DOHH2 (cell line): Measurements from ENCODE around the gene RNF39.

ENCODE experiments used
- H3F3A ChIP-seq: fragments of 200-600 bp; sonication (generic), shearing (Covaris generic); 2 replicates; pipeline ENCODE4 v1.6.0; 2016; ENCODE audit warnings: antibody characterized with exemption, mild to moderate bottlenecking; ENCODE audit not compliant: control insufficient read depth, insufficient read depth
- H3K27ac ChIP-seq: fragments of 200-600 bp; sonication (generic); 2 replicates; pipeline ENCODE4 v1.5.1; 2014; ENCODE audit warnings: low read depth, mild to moderate bottlenecking, low read length, moderate library complexity
- H3K27me3 ChIP-seq: fragments of 200-600 bp; sonication (generic); 2 replicates; pipeline ENCODE4 v1.6.1; 2014; ENCODE audit warnings: mild to moderate bottlenecking, low read length, mixed read lengths; ENCODE audit not compliant: control insufficient read depth
- H3K36me3 ChIP-seq: fragments of 200-600 bp; sonication (generic); 2 replicates; pipeline ENCODE4 v1.6.1; 2014; ENCODE audit warnings: mild to moderate bottlenecking, low read length, moderate library complexity, mixed read lengths; ENCODE audit not compliant: control insufficient read depth
- H3K4me1 ChIP-seq: fragments of 200-600 bp; sonication (generic); 2 replicates; pipeline ENCODE4 v1.6.1; 2014; ENCODE audit warnings: mild to moderate bottlenecking, low read length, mixed read lengths; ENCODE audit not compliant: control insufficient read depth
- H3K4me2 ChIP-seq: fragments of 200-600 bp; sonication (generic); 2 replicates; pipeline ENCODE4 v1.6.0; 2014; ENCODE audit warnings: mild to moderate bottlenecking, low read length, moderate library complexity
- H3K4me3 ChIP-seq: fragments of 200-600 bp; sonication (generic); 2 replicates; pipeline ENCODE4 v1.5.1; 2014; ENCODE audit warnings: mild to moderate bottlenecking, low read length, mixed read lengths
- H3K79me2 ChIP-seq: fragments of 200-600 bp; sonication (generic); 2 replicates; pipeline ENCODE4 v1.6.1; 2014; ENCODE audit warnings: mild to moderate bottlenecking, low read length, mixed read lengths; ENCODE audit not compliant: control insufficient read depth
- H3K9me2 ChIP-seq: fragments of 200-600 bp; sonication (generic); replicated peaks from 2 replicates; pipeline ENCODE4 v1.6.1; 2014; ENCODE audit warnings: mild to moderate bottlenecking, low read length, mixed read lengths; ENCODE audit not compliant: control insufficient read depth
- H3K9me3 ChIP-seq: fragments of 200-600 bp; sonication (generic); 2 replicates; pipeline ENCODE4 v1.6.1; 2014; ENCODE audit warnings: antibody characterized with exemption, low read length, mixed read lengths; ENCODE audit not compliant: control insufficient read depth, insufficient read depth
- H4K20me1 ChIP-seq: fragments of 200-600 bp; sonication (generic); 2 replicates; pipeline ENCODE4 v1.6.0; 2014; ENCODE audit warnings: low read depth, mild to moderate bottlenecking, antibody characterized with exemption, low read length, moderate library complexity; ENCODE audit not compliant: control insufficient read depth, insufficient read depth
- CTCF ChIP-seq: fragments of 200-600 bp; sonication (generic); IDR thresholded peaks from one replicate; pipeline ENCODE4 v1.5.1; 2014; ENCODE audit warnings: antibody characterized with exemption, mild to moderate bottlenecking, low read depth, low read length; ENCODE audit not compliant: poor library complexity, severe bottlenecking
- EZH2phosphoT487 ChIP-seq: fragments of 200-600 bp; sonication (generic); IDR thresholded peaks from 2 replicates; pipeline ENCODE4 v1.6.1; 2017; ENCODE audit warnings: borderline replicate concordance, mild to moderate bottlenecking, antibody characterized with exemption, low read length, moderate library complexity, mixed read lengths

Gene RNF39

DNA sequence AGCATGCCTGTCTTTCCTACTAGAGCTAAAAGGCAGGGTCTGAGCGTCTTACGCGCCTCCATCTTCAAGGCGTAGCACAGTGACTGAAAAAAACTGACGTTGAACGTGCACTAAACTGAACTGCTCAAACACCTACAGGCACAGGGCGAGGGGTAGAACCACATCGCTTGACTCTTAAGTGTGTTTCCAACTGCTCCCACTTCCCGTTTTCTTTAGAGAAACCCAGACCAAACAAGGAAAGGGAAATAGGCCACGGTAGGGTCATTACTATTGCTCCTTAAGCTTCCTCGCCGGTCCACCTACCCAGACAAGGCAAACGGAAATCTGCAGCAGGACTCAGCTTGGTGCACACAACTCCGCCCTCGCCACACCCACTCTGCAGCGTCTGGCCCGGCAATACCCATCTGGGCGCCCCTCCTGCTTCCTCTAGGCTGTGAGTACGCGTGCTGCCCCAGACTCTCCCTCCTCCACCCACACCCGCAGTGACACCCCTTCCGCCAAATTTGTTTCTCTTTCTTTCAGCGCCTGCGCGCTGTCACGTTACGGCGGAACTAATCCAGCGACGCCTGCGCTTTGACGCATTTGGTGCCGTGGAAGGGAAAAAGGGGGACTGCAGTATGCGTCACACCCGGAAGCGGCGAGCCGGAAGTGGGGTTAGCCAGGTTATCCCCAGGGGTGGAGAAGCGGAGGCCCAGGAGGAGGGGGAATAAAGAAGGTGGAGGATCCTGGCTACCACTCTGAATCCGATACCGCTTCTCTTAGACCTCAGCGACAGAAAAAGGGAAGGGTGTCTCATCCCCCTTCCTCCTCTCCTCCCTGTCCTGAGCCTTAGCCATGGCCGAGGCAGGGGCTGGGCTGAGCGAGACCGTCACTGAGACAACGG, 8.8 kb downstream of the RNF39 start, which contains the start of gene PPP1R11:
Gene PPP1R11, plus strand, starts transcription at position 622 of the 883 bp plus-strand sequence. Its CDS starts 213 bp downstream, at position 835.
- no peak for TF ChIP-seq EZH2phosphoT487
- TF ChIP-seq CTCF = no peak
- Histone ChIP-seq H3K4me3 (peak within 1 kb of the TSS; percentile 95), H3K79me2 (peaks cover 32% of the 10 kb centered on the region), H3K4me1 (peaks cover 31% of the 10 kb centered on the region), H3K9me3 (no peaks in the 10 kb centered on the region), H3K9me2 (no peaks in the 10 kb centered on the region), H3K4me2 (peak within 1 kb of the TSS; percentile 89), H3F3A (peaks cover 4% of the 10 kb centered on the region; the same call in 1 of the 2 replicates), H4K20me1 (no peaks in the 10 kb centered on the region), H3K27ac (peak within 1 kb of the TSS; percentile 79), H3K36me3 (peaks cover 33% of the 10 kb centered on the region), H3K27me3 (no peaks in the 10 kb centered on the region)

DNA sequence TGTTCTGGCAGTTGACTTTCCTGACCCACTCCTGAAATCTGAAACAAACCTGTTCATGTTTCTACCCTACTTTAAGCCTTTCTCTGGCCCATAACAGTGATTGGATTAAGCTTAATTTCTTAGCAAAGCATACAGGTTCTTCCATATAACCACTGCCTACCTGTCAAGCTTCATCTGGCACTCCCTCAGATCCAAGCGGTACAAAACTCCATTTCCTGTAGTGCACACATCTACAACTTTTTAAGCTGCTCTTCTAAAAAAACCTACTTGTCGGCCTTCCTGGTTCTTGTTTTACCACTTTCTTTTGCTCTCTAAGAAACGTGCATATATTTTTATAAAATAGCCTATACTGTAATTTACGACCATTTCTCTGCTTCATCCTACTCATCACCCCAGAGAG, 9.5 kb downstream of the RNF39 start:
- Histone ChIP-seq H3K36me3 (peaks cover 39% of the 10 kb centered on the region), H3K9me2 (no peaks in the 10 kb centered on the region), H3F3A (peaks cover 4% of the 10 kb centered on the region; the same call in 1 of the 2 replicates), H3K9me3 (no peaks in the 10 kb centered on the region), H3K27ac (peak overlapping the region; percentile 79), H3K4me1 (peaks cover 31% of the 10 kb centered on the region), H4K20me1 (no peaks in the 10 kb centered on the region), H3K4me3 (peak overlapping the region; percentile 81), H3K79me2 (peaks cover 40% of the 10 kb centered on the region), H3K27me3 (no peaks in the 10 kb centered on the region), H3K4me2 (peak overlapping the region; percentile 68)
- TF ChIP-seq CTCF = no peak
- TF ChIP-seq EZH2phosphoT487 = no peak

GRCh38 chr6:30063315-30063714, 12.3 kb downstream of the RNF39 start:
- Histone ChIP-seq H4K20me1 (no peaks in the 10 kb centered on the region), H3K79me2 (peaks cover 56% of the 10 kb centered on the region), H3K9me2 (no peaks in the 10 kb centered on the region), H3K4me3 (no peak overlapping the region), H3K4me1 (peaks cover 40% of the 10 kb centered on the region), H3K9me3 (no peaks in the 10 kb centered on the region), H3K27ac (no peak overlapping the region), H3K36me3 (peaks cover 41% of the 10 kb centered on the region), H3K4me2 (peak overlapping the region; percentile 21; the same call in 1 of the 2 replicates), H3K27me3 (no peaks in the 10 kb centered on the region), H3F3A (peaks cover 4% of the 10 kb centered on the region; the same call in 1 of the 2 replicates)
- TF ChIP-seq CTCF (no peak), EZH2phosphoT487 (no peak)
